B cell (primary cell): ENCODE data around the gene NT5C. TPM values are rescaled to one million over a fixed set of nuclear protein-coding genes. Genes with fewer than 3 reads are reported as not detected.
A peak's percentile ranks its signal among the peaks of the same experiment; 100 is the strongest.
"Not testable (repeated sequence)": the region's sequence is repeated elsewhere in the genome, so short reads cannot be mapped to it uniquely, and the experiment has no call there.

ENCODE experiments used
- ATAC-seq: fragments of 200-7000 bp; cut with Tn5 transposase; one replicate; pipeline ENCODE4 v1.10.0; 2021; ENCODE audit warnings: low read depth, mild to moderate bottlenecking, moderate number of reproducible peaks, moderate library complexity
- CTCF ChIA-PET: fragments of 350-600 bp; sonication (Branson Sonifier 250); formaldehyde crosslinking; loops from one replicate; lab custom pipeline; 2021; ENCODE audit warnings: antibody characterized with exemption, inconsistent platforms; lab: Charles Lee
- POLR2A ChIA-PET: fragments of 350-600 bp; sonication (Branson Sonifier 250); formaldehyde crosslinking; loops from one replicate; lab custom pipeline; 2021; ENCODE audit warnings: antibody characterized with exemption; lab: Charles Lee
- DNase-seq: peaks from one replicate; pipeline ENCODE4 v3.0.0; 2013
- H2AFZ ChIP-seq: 2 replicates; pipeline ENCODE4 v1.6.1; 2012; ENCODE audit warnings: mild to moderate bottlenecking, low read depth, low read length; ENCODE audit not compliant: insufficient read depth, poor library complexity, severe bottlenecking
- H3K27ac ChIP-seq, 2 donors: 1 replicate in 1 of 2; 2 replicates in 1 of 2; pipeline ENCODE4 v1.5.1; 2012 to 2013; ENCODE audit warnings: low read length in 2 of 2, mild to moderate bottlenecking in 2 of 2, moderate library complexity in 1 of 2
- H3K27me3 ChIP-seq, 4 experiments: fragments of 200-600 bp in 1 of 4; sonication (generic) in 1 of 4; replicated peaks in 1 of 4; 1 replicate in 2 of 4; 2 replicates in 2 of 4; pipeline versions ENCODE4 v1.6.1 to v1.7.0; 2013 to 2016; ENCODE audit warnings: low read length in 3 of 4, mild to moderate bottlenecking in 2 of 4, mixed read lengths in 1 of 4, moderate library complexity in 1 of 4; ENCODE audit not compliant: insufficient read depth in 4 of 4, control insufficient read depth in 3 of 4; ENCODE audit errors: control extremely low read depth in 1 of 4
- H3K36me3 ChIP-seq, 2 experiments: replicated peaks in 1 of 2; 1 replicate in 1 of 2; 2 replicates in 1 of 2; pipeline versions ENCODE4 v1.6.1 to v1.7.1; 2013; ENCODE audit warnings: low read length in 1 of 2; ENCODE audit not compliant: insufficient read depth in 2 of 2, control insufficient read depth in 1 of 2; ENCODE audit errors: control extremely low read depth in 1 of 2, extremely low read depth in 1 of 2
- H3K4me1 ChIP-seq, 2 donors: fragments of 200-600 bp in 1 of 2; sonication (generic) in 1 of 2; 1 replicate in 1 of 2; 2 replicates in 1 of 2; pipeline versions ENCODE4 v1.5.1 to v1.6.1; 2013 to 2017; ENCODE audit warnings: low read length in 2 of 2; ENCODE audit not compliant: control insufficient read depth in 2 of 2, insufficient read depth in 2 of 2
- H3K4me2 ChIP-seq: replicated peaks from 2 replicates; pipeline ENCODE3; 2012; ENCODE audit warnings: mild to moderate bottlenecking, low read depth, low read length; ENCODE audit not compliant: poor library complexity, severe bottlenecking
- H3K4me3 ChIP-seq, 5 experiments: fragments of 200-600 bp in 1 of 5; sonication (generic) in 1 of 5; 1 replicate in 3 of 5; 2 replicates in 2 of 5; pipeline versions ENCODE4 v1.5.1 to v1.7.0; 2011 to 2016; ENCODE audit warnings: low read length in 4 of 5, mild to moderate bottlenecking in 4 of 5, low read depth in 2 of 5, control low read depth in 1 of 5, moderate library complexity in 1 of 5; ENCODE audit not compliant: insufficient read depth in 1 of 5; ENCODE audit errors: control extremely low read depth in 1 of 5, extremely low read depth in 1 of 5
- H3K79me2 ChIP-seq: fragments of 200-600 bp; sonication (generic); one replicate; pipeline ENCODE4 v1.6.0; 2016; ENCODE audit warnings: low read length; ENCODE audit not compliant: control insufficient read depth, insufficient read depth
- H3K9ac ChIP-seq: fragments of 200-600 bp; sonication (generic); 2 replicates; pipeline ENCODE4 v1.6.1; 2017; ENCODE audit warnings: mild to moderate bottlenecking, low read length, moderate library complexity
- H3K9me3 ChIP-seq, 3 donors: one replicate each; pipeline versions ENCODE4 v1.6.1 to v1.7.1; 2013; ENCODE audit warnings: low read length in 2 of 3; ENCODE audit not compliant: control insufficient read depth in 2 of 3, insufficient read depth in 1 of 3; ENCODE audit errors: control extremely low read depth in 1 of 3
- H4K20me1 ChIP-seq: 2 replicates; pipeline ENCODE4 v1.6.0; 2012; ENCODE audit warnings: mild to moderate bottlenecking, low read length; ENCODE audit not compliant: insufficient read depth, control insufficient read depth, poor library complexity, severe bottlenecking
- H3K27ac Mint-ChIP-seq: one replicate; pipeline ENCODE4 v1.8.0; 2021; ENCODE audit warnings: mixed read lengths
- H3K27me3 Mint-ChIP-seq: one replicate; pipeline ENCODE4 v1.8.0; 2021; ENCODE audit warnings: mixed read lengths
- H3K4me1 Mint-ChIP-seq: one replicate; pipeline ENCODE4 v1.8.0; 2021; ENCODE audit warnings: mixed read lengths
- H3K4me3 Mint-ChIP-seq: one replicate; pipeline ENCODE4 v1.8.0; 2021; ENCODE audit warnings: mixed read lengths
- H3K9me3 Mint-ChIP-seq: one replicate; pipeline ENCODE4 v1.8.0; 2022; ENCODE audit warnings: mixed read lengths; ENCODE audit not compliant: insufficient read depth
- CTCF ChIP-seq: fragments of 200-600 bp; IDR thresholded peaks from one replicate; pipeline ENCODE4 v1.8.0; 2022; ENCODE audit warnings: antibody characterized with exemption, mild to moderate bottlenecking
- EZH2 ChIP-seq: IDR thresholded peaks from 2 replicates; pipeline ENCODE4 v1.6.1; 2012; ENCODE audit warnings: borderline replicate concordance, low read depth, mild to moderate bottlenecking, moderate library complexity, low read length; ENCODE audit not compliant: insufficient read depth, poor library complexity, severe bottlenecking
- WGBS: methylation state at CpG from one replicate; pipeline ENCODE4 v1.1.5; 2013; ENCODE audit warnings: missing lambda C conversion rate; ENCODE audit not compliant: insufficient coverage; 5-methylcytosine and 5-hydroxymethylcytosine counted together
- intact Hi-C: fragments of 100-400 bp; cut with micrococcal nuclease; formaldehyde crosslinking; loops from one replicate; pipeline ENCODE4 v1.10.0; 2022
- polyA plus RNA-seq: library from polyadenylated mRNA; depleted of rRNA; stranded (reverse); fragments of >200 nt; gene quantifications from 2 replicates; pipeline ENCODE4 v1.2.3, GENCODE V29; 2012
- total RNA-seq, 2 donors: library from RNA; stranded (reverse); fragments of 120-200 nt in 1 of 2; gene quantifications; 1 replicate in 1 of 2; 2 replicates in 1 of 2; pipeline versions ENCODE4 v1.2.3 to v1.2.4, GENCODE V29; 2013 to 2022

Gene NT5C
- total and polyA plus RNA-seq, 2 donors (not counting 1 experiment from before 2014, with no cell fraction given), result 98.9 to 184 TPM

GRCh38 chr17:75135946-75136345 is 4.4 kb upstream of the NT5C start:
- TF ChIP-seq EZH2 (no peak), CTCF (no peak)
- no peak for DNase-seq
- CTCF ChIA-PET, result no interaction called here
- no peak for ATAC-seq
- POLR2A ChIA-PET, result interaction anchor here (0.7 kb wide), 1 partner anchor 9 kb away, joined by 4 read pairs; no protein-coding TSS in a partner anchor
- Histone ChIP-seq H2AFZ (no peak overlapping the region), H4K20me1 (peaks cover under 1% of the 10 kb centered on the region), H3K36me3 (peaks cover 0 to 3% of the 10 kb centered on the region in 2 experiments), H3K4me3 (no peak overlapping the region), H3K4me1 (peaks cover 12 to 18% of the 10 kb centered on the region in 2 donors), H3K4me2 (no peak overlapping the region), H3K9ac (no peak overlapping the region), H3K27me3 (no peaks in the 10 kb centered on the region), H3K79me2 (peaks cover 7% of the 10 kb centered on the region), H3K9me3 (peaks cover 0 to 4% (median 0%) of the 10 kb centered on the region in 3 donors), H3K27ac (no peak overlapping the region)
- intact Hi-C loops, result no loop called here
- Mint-ChIP-seq H3K27ac (peak overlapping the region; percentile 63), H3K9me3 (no peaks in the 10 kb centered on the region), H3K27me3 (no peaks in the 10 kb centered on the region), H3K4me3 (no peak overlapping the region), H3K4me1 (peaks cover 19% of the 10 kb centered on the region)
- WGBS, result 94% methylated on average over 4 of the region's 8 CpGs

GRCh38 chr17:75135452-75135851 is 3.9 kb upstream of the NT5C start:
- peaks cover 18% of the 10 kb centered on the region for H3K4me1 Mint-ChIP-seq
- Histone ChIP-seq H3K4me2 (no peak overlapping the region), H3K27me3 (no peaks in the 10 kb centered on the region), H3K79me2 (peaks cover 7% of the 10 kb centered on the region), H3K36me3 (peaks cover 0 to 5% of the 10 kb centered on the region in 2 experiments), H2AFZ (no peak overlapping the region), H3K4me1 (peaks cover 10 to 17% of the 10 kb centered on the region in 2 donors), H3K9ac (no peak overlapping the region), H3K27ac (no peak overlapping the region), H4K20me1 (peaks cover 6% of the 10 kb centered on the region), H3K4me3 (no peak overlapping the region), H3K9me3 (no peaks in the 10 kb centered on the region)
- no peak for DNase-seq
- intact Hi-C loops, result no loop called here
- H3K27me3 Mint-ChIP-seq, result no peaks in the 10 kb centered on the region
- peak overlapping the region; percentile 63 for H3K27ac Mint-ChIP-seq
- TF ChIP-seq CTCF (no peak), EZH2 (no peak)
- no peak for ATAC-seq
- POLR2A ChIA-PET, result interaction anchor here (1.1 kb wide), 1 partner anchor 66 kb away, joined by 3 read pairs; no protein-coding TSS in a partner anchor
- no peaks in the 10 kb centered on the region for H3K9me3 Mint-ChIP-seq
- H3K4me3 Mint-ChIP-seq, result no peak overlapping the region
- CTCF ChIA-PET, result no interaction called here
- 100% methylated on average over 2 of the region's 5 CpGs for WGBS

- H2AFZ ChIP-seq, H3K27ac ChIP-seq, intact Hi-C loops, H3K27me3 ChIP-seq, H3K9me3 Mint-ChIP-seq, H3K79me2 ChIP-seq, H3K9ac ChIP-seq, H3K4me3 Mint-ChIP-seq, H3K9me3 ChIP-seq, H3K4me2 ChIP-seq, ATAC-seq, H3K4me3 ChIP-seq, DNase-seq, H3K27me3 Mint-ChIP-seq: not testable (repeated sequence)
- H3K36me3 ChIP-seq, result peaks cover 0 to 18% of the 10 kb centered on the region in 2 experiments
- peaks cover 20% of the 10 kb centered on the region for H4K20me1 ChIP-seq
- WGBS, result 96% methylated on average over 9 of the region's 14 CpGs
- CTCF ChIA-PET, result interaction anchor here (13.4 kb wide), 1 partner anchor 20 kb away, joined by 262 read pairs; the partner anchor contains the start of gene ARMC7
- Mint-ChIP-seq H3K4me1 (peaks cover 24% of the 10 kb centered on the region), H3K27ac (peak overlapping the region; percentile 67)
- H3K4me1 ChIP-seq, result peaks cover 11 to 23% of the 10 kb centered on the region in 2 donors
- POLR2A ChIA-PET, result interaction anchor here (0.7 kb wide), 1 partner anchor 17 kb away, joined by 3 read pairs; no protein-coding TSS in a partner anchor
Measured at GRCh38 chr17:75133607-75134347, 2.2 kb upstream of the NT5C start.
